ENCODE data around the gene ZNF24.

ZNF24 gene

DNA sequence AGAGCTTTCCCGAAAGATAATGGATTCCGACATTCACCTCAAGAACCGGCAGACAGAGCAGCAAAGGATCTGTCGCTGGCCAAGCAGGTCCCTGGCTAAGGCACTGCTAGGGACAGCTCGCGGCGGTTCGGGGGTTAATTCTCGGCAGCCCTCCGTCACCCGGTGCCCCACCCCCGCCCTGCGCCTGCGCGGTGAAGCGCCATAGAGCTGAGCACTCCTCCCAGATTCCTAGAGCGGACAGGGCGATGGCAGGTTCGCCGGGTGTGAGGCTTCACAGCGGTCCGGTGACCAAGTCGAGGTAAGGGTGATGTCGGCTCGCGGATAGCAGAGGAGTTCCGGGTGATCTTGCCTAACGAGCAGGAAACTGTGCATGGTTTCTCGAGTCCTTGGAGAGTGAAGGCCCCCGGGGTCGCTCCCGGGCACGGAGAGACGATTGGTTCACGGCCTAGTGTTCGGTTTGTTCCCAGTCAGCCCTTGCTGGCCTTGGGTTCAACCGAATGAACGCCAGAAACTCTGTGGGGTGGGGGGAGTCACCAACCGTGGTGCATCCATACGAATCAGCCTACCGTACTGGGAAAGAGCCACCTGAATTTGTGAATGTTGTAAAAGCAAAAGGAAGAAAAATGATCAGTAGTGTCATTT lies 54.0 kb downstream of the ZNF24 start, which contains the start of gene ZSCAN30:
Gene ZSCAN30 (minus strand): TSS at position 136 of the 642 bp plus-strand sequence. CDS start 25,877 bp downstream, outside the sequence.
- DNase-seq (ENCODE audit: low read depth): peak; percentile 94

DNA sequence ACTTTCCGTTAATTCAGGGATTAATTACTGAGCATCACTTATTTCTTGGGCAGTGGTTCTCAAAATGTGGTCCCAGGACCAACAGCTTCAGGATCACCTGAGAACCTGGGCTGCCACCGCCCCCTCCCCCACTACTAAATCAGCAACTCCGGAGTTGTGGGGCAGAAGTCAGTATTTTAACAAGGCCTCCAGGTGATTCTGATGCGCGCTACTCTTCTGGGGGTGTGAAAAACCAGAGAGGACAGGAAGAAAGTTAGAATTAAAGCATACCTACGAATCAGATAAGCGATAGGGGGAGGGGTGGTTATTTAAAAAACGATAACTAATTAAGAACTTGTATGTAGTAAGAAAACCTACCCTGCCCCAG lies 54.5 kb downstream of the ZNF24 start:
- DNase-seq (ENCODE audit: low read depth): no peak

DNA sequence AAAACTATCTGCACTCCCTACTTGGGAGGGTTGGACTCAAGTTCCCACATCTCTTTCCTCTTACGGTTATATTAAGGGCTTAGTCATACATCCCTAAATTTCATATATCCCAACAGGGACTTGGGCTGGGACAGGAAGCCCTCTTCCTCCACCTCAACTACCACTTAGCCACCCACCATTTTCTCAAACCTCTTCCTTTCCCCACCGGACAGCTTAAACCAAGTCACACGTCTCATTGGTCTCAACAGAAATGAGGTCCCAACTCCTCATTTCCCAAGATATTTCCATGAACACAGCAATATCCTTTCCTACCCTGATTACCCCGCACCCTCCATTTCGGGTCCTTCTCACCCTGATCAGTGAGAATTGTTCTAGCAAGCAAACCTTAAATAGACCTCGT lies 54.9 kb downstream of the ZNF24 start:
- DNase-seq (ENCODE audit: low read depth): no peak

DNA sequence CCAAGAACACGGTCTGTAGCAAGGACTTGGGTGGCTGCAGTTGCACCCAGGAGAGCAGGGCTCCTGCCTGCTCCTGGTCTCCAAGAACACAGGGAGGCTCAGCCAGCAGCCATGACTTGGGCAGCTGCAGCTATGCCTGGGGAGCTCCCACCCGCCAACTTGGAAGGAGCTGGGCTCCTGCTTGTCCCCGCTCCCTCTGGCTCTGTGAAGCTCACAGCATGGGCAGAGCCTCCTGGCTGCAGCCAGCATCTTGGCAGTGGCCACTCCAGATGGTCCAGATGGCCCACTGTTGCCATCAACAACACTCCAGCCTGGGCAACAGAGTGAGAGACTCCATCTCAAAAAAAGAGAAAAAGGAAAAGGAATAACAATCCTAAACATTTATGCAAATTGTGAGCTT lies 59.4 kb downstream of the ZNF24 start:
- no peak for DNase-seq (ENCODE audit: low read depth)

DNA sequence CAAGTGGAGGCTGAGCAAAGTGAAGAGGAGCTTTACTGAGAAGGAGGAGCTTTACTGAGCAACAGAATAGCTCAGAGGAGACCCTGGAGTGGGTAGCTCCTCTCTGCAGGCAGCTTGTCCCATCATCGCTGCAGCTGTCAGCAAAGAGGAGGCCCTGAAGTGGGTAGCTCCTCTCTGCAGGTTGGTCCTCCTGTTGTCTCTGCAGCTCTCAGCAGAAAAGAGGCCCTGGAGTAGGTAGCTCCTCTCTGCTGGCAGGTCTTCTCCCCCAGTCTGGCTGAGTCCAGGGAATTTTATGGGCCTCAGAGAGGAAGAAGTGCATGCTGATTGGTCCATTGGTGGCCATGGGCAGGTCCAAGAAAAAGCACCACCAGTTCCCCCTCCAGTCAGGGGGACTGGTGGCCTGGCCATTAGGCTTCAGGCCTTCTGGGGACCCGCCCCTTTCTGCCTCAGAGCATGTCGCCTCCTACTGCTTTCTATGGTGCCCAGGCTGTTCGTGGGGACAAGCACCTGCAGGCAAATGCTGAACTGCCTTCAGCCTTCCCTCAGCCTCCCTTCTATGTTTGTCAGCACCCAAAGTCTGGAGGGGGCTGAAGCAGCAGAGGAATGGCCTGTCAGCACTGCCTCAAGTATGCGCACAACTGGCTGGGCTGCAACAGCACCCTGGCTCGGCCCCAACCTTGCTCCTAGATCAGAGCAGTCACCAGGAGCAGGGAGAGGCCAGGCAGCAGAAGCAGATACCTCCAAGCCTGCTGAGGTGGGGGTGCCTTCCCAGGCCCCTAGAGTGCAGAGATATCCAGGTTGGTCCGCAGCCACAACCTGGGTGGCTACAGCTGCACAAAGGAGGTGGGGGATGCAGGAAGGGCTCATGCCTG lies 60.1 kb downstream of the ZNF24 start:
- no peak for DNase-seq (ENCODE audit: low read depth)

DNA sequence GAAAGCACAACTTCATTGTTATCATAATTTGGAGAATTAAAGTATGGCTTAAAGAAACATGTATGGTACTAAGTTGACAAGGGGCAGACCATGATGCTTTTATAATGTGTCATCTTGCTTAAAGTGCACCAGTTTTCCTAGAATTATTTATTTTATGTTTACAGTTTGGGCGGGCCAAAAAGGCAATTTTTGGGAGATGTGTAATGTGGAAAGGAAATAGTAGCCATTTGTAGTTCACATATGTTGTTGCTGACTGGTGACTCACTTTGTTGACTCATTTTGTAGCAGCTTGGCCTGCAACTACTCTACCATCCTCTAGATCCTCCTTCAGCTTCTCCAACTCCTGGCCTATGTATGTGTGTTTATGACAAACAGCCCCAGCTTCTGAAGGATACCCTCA lies 61.9 kb downstream of the ZNF24 start:
- DNase-seq (ENCODE audit: low read depth): no peak

All from stimulated activated CD8-positive, alpha-beta memory T cell treated with anti-CD3 and anti-CD28 coated beads, Interleukin-12 subunit alpha, Interleukin-12 subunit beta, amount 100 ng/mL, for 4 hours (primary cell).